HEK293 (cell line): ENCODE data around the gene MAP3K14.
A peak's percentile ranks its signal among the peaks of the same experiment; 100 is the strongest.

Experiments
- CTCF ChIA-PET: fragments of 350-600 bp; formaldehyde crosslinking; extraction: SDS; loops from one replicate; lab custom pipeline; 2021; ENCODE audit warnings: antibody characterized with exemption; lab: Yijun Ruan, JAX
- POLR2A ChIA-PET: fragments of 300-600 bp; formaldehyde crosslinking; extraction: SDS; loops from one replicate; lab custom pipeline; 2020; ENCODE audit warnings: antibody characterized with exemption, inconsistent platforms; lab: Yijun Ruan, JAX
- H3K27ac ChIP-seq: fragments of 200-500 bp; sonication (Bioruptor generic); 2 replicates; pipeline ENCODE4 v1.5.1; 2014; ENCODE audit warnings: low read depth, low read length, control low read depth, inconsistent platforms; ENCODE audit errors: extremely low read depth
- H3K36me3 ChIP-seq, 2 experiments: fragments of 200-500 bp in 1 of 2; sonication (Bioruptor generic) in 1 of 2; 1 replicate in 1 of 2; 2 replicates in 1 of 2; pipeline ENCODE4 v1.5.1; 2014 to 2017; ENCODE audit warnings: inconsistent platforms in 2 of 2, low read length in 2 of 2; ENCODE audit not compliant: control insufficient read depth in 2 of 2, insufficient read depth in 1 of 2
- H3K4me1 ChIP-seq: fragments of 200-500 bp; sonication (Bioruptor generic); 2 replicates; pipeline ENCODE4 v1.5.1; 2014; ENCODE audit warnings: mild to moderate bottlenecking, low read length, inconsistent platforms; ENCODE audit not compliant: control insufficient read depth, insufficient read depth
- H3K4me3 ChIP-seq: 2 replicates; pipeline ENCODE4 v1.5.1; 2011; ENCODE audit warnings: low read depth, mild to moderate bottlenecking, control low read depth, low read length, moderate library complexity
- H3K9me3 ChIP-seq: fragments of 200-500 bp; sonication (Bioruptor generic); 2 replicates; pipeline ENCODE4 v1.5.1; 2014; ENCODE audit warnings: low read depth, low read length, inconsistent platforms; ENCODE audit not compliant: control insufficient read depth, insufficient read depth
- GLIS1 ChIP-seq: fragments of 450-650 bp; formaldehyde crosslinking; IDR thresholded peaks from 2 replicates; pipeline ENCODE4 v1.5.1; 2016; ENCODE audit warnings: missing biosample characterization, missing genetic modification characterization
- KLF9 ChIP-seq: fragments of 450-650 bp; formaldehyde crosslinking; IDR thresholded peaks from 2 replicates; pipeline ENCODE4 v1.5.1; 2016; ENCODE audit warnings: missing biosample characterization, missing genetic modification characterization, low read depth
- REPIN1 ChIP-seq: fragments of 450-650 bp; formaldehyde crosslinking; IDR thresholded peaks from 2 replicates; pipeline ENCODE4 v1.5.1; 2017; ENCODE audit warnings: missing biosample characterization, missing genetic modification characterization, low read depth
- REST ChIP-seq: fragments of 450-650 bp; formaldehyde crosslinking; IDR thresholded peaks from 2 replicates; pipeline ENCODE4 v1.5.1; 2016; ENCODE audit warnings: missing biosample characterization, missing genetic modification characterization
- SCRT1 ChIP-seq: fragments of 450-650 bp; formaldehyde crosslinking; IDR thresholded peaks from 2 replicates; pipeline ENCODE4 v1.5.1; 2016; ENCODE audit warnings: missing biosample characterization, missing genetic modification characterization, borderline replicate concordance
- ZFP41 ChIP-seq: fragments of 450-650 bp; formaldehyde crosslinking; IDR thresholded peaks from 2 replicates; pipeline ENCODE4 v1.5.1; 2016; ENCODE audit warnings: missing biosample characterization, missing genetic modification characterization, borderline replicate concordance
- ZNF16 ChIP-seq: fragments of 450-650 bp; formaldehyde crosslinking; IDR thresholded peaks from 2 replicates; pipeline ENCODE4 v1.5.1; 2016; ENCODE audit warnings: low read depth, missing biosample characterization, missing genetic modification characterization
- ZNF354C ChIP-seq: fragments of 450-650 bp; formaldehyde crosslinking; IDR thresholded peaks from 2 replicates; pipeline ENCODE4 v1.5.1; 2016; ENCODE audit warnings: missing biosample characterization, missing genetic modification characterization, low read depth, borderline replicate concordance
- ZNF529 ChIP-seq: fragments of 450-650 bp; formaldehyde crosslinking; IDR thresholded peaks from 2 replicates; pipeline ENCODE4 v1.5.1; 2017; ENCODE audit warnings: missing genetic modification characterization, missing biosample characterization; ENCODE audit not compliant: insufficient replicate concordance
- ZNF558 ChIP-seq: fragments of 450-650 bp; formaldehyde crosslinking; IDR thresholded peaks from 2 replicates; pipeline ENCODE4 v1.5.1; 2016; ENCODE audit warnings: missing biosample characterization, missing genetic modification characterization
- ZNF561 ChIP-seq: fragments of 450-650 bp; IDR thresholded peaks from 2 replicates; pipeline ENCODE4 v1.5.1; 2018; ENCODE audit warnings: missing biosample characterization, missing genetic modification characterization, borderline replicate concordance
- ZNF600 ChIP-seq: fragments of 450-650 bp; formaldehyde crosslinking; IDR thresholded peaks from 2 replicates; pipeline ENCODE4 v1.5.1; 2016; ENCODE audit warnings: missing biosample characterization, missing genetic modification characterization
- ZNF621 ChIP-seq: fragments of 450-650 bp; formaldehyde crosslinking; IDR thresholded peaks from 2 replicates; pipeline ENCODE4 v1.5.1; 2017; ENCODE audit warnings: missing biosample characterization, missing genetic modification characterization
- ZNF843 ChIP-seq: fragments of 450-650 bp; formaldehyde crosslinking; IDR thresholded peaks from 2 replicates; pipeline ENCODE4 v1.5.1; 2016; ENCODE audit warnings: missing biosample characterization, missing genetic modification characterization
- TF ChIP-seq, protein P1 (sequence below): fragments of 450-650 bp; formaldehyde crosslinking; IDR thresholded peaks from 2 replicates; pipeline ENCODE4 v1.5.1; 2016; ENCODE audit warnings: missing biosample characterization, missing genetic modification characterization
- TF ChIP-seq, protein P2 (sequence below): fragments of 450-650 bp; formaldehyde crosslinking; IDR thresholded peaks from 2 replicates; pipeline ENCODE4 v1.5.1; 2016; ENCODE audit warnings: missing biosample characterization, missing genetic modification characterization

MAP3K14 gene

DNA sequence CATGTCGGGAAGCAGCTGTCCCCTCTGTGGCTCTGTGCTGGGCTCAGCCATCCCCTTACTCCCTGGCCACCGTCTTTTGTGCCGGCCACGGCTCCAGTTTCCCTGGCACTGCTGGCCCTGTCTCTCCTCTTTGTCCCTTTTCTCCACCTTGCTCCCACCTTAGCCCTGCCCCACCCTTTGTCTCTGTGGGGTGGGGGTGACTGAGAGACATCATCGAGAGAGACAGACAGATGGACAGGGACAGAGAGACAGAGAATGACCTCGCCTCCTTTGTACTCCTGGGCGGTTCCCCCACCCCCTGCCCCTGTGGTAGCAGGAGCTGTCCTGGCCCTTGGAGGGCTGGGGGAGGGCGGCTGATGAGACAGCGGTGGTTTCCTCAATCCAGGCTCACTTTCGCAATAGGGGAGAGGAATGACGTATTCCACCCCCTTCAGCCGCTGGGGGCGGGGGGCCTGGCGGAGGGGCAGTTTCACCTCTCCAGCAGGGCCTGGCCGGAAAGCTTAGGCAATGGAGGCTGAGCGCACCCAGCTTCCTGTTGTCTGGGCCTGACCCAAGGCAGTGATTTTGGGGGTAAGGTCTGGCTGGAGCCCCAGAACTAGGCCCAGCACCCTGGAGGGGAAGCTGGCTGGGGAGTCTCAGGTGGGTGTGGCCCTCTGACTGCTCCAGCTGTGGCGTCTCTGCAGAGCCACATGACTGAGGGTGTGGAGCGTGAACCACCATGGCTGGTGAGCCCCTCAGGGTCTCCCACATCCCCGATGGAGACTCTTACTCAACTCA is 87.9 kb downstream of the MAP3K14 start (continued):
- TF ChIP-seq, protein P1, sequence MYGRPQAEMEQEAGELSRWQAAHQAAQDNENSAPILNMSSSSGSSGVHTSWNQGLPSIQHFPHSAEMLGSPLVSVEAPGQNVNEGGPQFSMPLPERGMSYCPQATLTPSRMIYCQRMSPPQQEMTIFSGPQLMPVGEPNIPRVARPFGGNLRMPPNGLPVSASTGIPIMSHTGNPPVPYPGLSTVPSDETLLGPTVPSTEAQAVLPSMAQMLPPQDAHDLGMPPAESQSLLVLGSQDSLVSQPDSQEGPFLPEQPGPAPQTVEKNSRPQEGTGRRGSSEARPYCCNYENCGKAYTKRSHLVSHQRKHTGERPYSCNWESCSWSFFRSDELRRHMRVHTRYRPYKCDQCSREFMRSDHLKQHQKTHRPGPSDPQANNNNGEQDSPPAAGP, result peak; percentile 88
- TF ChIP-seq REST (tag by site-specific recombination), result peak; percentile 74

- Histone ChIP-seq H3K36me3 (no peaks in the 10 kb centered on the region), H3K4me3 (no peak overlapping the region)
- CTCF ChIA-PET, result interaction anchor here (0.6 to 11.7 kb wide), 11 partner anchors 7 to 197 kb away, joined by 3 to 192 read pairs (median 5); partner anchors contain the start of genes ACBD4 and FMNL1
- TF ChIP-seq ZNF561 (tag by site-specific recombination) (no peak), SCRT1 (tag by site-specific recombination) (no peak), ZNF354C (tag by site-specific recombination) (no peak), ZNF621 (tag by site-specific recombination) (no peak), KLF9 (no peak), GLIS1 (tag by site-specific recombination) (peak; percentile 52), ZFP41 (tag by site-specific recombination) (no peak), ZNF558 (no peak), REPIN1 (no peak), ZNF16 (no peak), ZNF843 (tag by site-specific recombination) (no peak), ZNF529 (tag by site-specific recombination) (no peak), ZNF600 (tag by site-specific recombination) (peak; percentile 92)
- TF ChIP-seq, protein P1, result no peak
- TF ChIP-seq, protein P2, sequence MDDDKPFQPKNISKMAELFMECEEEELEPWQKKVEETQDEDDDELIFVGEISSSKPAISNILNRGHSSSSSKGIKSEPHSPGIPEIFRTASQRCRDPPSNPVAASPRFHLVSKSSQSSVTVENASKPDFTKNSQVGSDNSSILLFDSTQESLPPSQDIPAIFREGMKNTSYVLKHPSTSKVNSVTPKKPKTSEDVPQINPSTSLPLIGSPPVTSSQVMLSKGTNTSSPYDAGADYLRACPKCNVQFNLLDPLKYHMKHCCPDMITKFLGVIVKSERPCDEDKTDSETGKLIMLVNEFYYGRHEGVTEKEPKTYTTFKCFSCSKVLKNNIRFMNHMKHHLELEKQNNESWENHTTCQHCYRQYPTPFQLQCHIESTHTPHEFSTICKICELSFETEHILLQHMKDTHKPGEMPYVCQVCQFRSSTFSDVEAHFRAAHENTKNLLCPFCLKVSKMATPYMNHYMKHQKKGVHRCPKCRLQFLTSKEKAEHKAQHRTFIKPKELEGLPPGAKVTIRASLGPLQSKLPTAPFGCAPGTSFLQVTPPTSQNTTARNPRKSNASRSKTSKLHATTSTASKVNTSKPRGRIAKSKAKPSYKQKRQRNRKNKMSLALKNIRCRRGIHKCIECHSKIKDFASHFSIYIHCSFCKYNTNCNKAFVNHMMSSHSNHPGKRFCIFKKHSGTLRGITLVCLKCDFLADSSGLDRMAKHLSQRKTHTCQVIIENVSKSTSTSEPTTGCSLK (tag by site-specific recombination), result no peak
- TF ChIP-seq, all 188 proteins: peak for 2
- POLR2A ChIA-PET, result interaction anchor here (0.8 to 1.6 kb wide), 3 partner anchors 78 to 80 kb away, joined by 3 to 10 read pairs (median 7); partner anchors contain the start of gene HEXIM1
- Histone ChIP-seq H3K27ac (no peak overlapping the region), H3K4me1 (no peaks in the 10 kb centered on the region; the same call in 1 of the 2 replicates), H3K9me3 (no peaks in the 10 kb centered on the region)
These were observed 88.7 kb downstream of the MAP3K14 start for GRCh38 chr17:45227926-45228762.
